Occipital lobe (tissue), 2 donors: ENCODE measurements around the gene ERC2. TPM values are rescaled to one million over a fixed set of nuclear protein-coding genes. Genes with fewer than 3 reads are reported as not detected.
A peak's percentile ranks its signal among the peaks of the same experiment; 100 is the strongest.

Experiments
- DNase-seq: peaks from one replicate; lab custom pipeline; 2025; lab: John Stamatoyannopoulos, UW
- total RNA-seq: library from RNA; depleted of rRNA; stranded (reverse); fragments of >200 nt; gene quantifications from one replicate; pipeline ENCODE4 v1.2.3, GENCODE V29; 2014

ERC2 gene
- total RNA-seq, 1 donor from 2014 or later: 59.7 TPM

DNA sequence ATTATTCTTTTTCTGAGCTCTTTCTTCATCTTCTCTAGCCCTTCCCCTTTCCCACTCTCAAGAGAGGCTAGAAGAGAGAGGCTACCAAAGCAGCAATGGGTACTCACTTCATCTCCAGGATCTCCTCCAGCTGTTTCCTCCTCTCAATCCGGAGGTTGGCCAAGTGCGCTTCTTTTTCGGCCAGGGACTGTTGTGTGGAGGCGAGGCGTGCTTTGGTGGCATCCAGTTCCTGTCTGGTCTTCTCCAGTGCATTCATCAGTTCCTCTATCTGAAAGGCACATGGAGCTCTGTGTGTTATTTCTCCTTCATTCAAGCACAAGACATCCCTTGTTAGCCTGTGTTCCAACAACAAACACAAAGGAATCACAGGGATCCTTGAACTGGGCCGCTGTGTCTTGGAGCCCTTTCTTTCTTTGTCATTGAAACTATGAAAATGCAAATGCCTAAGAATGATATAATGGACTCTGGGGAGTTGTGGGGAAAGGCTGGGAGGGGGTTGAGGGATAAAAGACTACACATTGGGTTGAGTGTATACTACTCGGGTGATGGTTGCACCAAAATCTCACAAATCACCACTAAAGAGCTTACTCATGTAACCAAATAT is 579.9 kb downstream of the ERC2 start:
- DNase-seq: no peak

GRCh38 chr3:55885721-55886120 is 582.5 kb downstream of the ERC2 start:
- DNase-seq: no peak

- DNase-seq: no peak
Observed at GRCh38 chr3:55884491-55885285, 583.6 kb downstream of the ERC2 start.

DNA sequence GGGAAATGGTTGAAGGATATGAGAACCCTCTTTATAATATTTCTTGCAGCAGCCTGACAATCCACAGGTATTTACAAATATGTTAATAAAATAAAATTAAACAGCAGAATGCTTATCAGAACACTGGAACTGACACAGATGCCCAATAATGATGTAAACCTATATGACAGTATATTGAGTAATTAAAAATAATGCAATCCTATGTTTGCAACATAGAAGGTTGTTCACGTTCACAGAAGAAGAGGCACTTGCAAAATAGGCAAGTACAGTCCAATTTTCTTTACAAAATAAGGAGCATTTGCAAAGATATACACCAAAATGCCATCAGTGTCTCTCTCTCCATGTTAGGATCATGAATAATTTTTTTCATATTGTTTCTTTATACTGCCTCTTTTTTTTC is 584.2 kb downstream of the ERC2 start:
- no peak for DNase-seq

DNA sequence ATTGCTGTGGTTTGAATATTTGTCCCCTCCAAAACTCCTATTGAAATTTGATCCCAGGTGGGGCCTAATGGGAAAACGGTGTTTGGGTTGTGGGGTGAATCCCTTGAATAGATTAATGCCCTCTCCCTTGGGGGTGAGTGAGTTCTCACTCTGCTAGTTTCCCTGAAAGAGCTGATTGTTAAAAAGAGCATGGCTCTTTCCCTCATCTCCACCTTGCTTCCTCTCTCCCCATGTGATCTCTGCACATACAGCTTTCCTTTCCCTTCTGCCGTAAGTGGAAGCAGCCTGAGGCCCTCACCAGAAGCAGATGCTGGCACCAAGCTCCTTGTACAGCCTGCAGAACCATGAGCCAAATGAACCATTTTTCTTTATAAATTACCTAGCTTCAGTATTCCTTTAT is 586.3 kb downstream of the ERC2 start:
- DNase-seq: no peak

DNA sequence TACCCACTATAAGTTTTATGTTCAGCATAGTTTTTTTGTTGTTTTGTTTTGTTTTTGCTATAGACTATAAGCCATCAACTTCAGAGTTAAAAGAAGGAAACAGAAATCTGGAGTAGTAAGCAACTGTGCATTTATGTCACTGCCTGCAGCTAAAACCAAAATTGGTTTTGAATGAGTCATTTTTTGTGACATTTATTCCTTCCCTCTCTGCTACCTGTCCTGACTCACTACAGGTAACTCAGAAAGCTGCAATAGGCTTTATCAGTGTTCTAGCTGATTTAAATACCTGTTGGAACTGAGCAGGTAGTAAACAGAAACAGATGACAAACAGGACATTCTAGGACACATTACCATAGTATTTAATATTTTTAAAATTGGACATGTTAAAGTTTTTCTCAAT is 587.9 kb downstream of the ERC2 start:
- DNase-seq: no peak

- no peak for DNase-seq
Observed at GRCh38 chr3:55879901-55880331, 588.4 kb downstream of the ERC2 start.

DNA sequence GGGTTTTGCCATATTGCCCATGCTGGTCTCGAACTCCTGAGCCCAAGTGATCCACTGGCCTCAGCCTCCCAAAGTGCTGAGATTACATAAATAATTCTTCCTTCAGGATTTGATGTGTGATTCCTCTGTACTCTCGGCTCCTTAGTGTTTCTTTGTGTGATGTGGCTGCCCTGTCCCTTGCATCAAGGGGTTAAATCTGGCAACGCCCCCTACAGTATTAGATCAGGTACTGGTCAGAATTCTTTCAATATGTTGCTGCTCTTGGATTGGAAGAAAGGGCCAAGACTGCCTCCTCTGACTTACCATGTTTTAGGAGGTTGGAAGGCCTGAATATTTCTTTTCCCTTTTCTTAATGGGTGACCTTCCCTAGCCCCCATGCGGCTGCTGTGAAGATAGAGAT is 590.6 kb downstream of the ERC2 start:
- DNase-seq: no peak

DNA sequence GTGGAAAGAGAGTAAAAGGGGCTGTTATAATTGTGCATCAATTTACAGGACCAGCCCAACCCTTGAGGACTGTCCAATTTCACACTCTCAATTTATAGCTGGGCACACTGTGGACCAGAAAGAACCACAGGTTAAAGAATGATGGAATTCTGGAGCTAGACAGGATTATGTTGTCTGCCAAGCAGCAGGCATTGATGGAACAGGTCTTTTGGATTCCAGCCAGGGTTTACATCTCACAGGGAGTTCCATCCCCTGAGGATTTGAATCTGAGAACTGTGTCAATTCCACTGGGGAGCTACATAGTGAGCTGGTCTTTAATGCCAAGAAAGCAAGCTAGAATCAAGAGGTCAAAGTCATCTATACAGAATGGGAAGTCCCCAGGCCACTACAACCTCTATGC is 591.7 kb downstream of the ERC2 start:
- DNase-seq: no peak

DNA sequence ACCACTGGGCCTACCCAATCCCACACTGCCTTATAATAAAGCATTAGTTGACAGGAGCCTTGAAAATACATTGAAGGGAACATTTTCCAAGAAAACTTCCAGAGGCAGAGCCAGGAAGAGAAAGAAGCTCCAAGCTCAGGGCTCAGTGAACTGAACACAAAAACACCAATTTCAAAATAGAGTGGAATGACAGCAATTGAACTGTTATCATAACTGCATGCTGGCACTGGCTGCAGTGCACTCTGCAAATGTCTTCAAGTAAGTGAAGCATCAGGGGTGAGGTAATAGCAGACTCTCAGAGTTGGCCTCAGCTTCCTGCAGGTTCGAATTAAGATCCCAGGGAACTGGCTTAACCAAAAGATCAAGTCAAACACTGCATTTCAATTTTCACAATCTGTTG is 593.2 kb downstream of the ERC2 start:
- no peak for DNase-seq

DNA sequence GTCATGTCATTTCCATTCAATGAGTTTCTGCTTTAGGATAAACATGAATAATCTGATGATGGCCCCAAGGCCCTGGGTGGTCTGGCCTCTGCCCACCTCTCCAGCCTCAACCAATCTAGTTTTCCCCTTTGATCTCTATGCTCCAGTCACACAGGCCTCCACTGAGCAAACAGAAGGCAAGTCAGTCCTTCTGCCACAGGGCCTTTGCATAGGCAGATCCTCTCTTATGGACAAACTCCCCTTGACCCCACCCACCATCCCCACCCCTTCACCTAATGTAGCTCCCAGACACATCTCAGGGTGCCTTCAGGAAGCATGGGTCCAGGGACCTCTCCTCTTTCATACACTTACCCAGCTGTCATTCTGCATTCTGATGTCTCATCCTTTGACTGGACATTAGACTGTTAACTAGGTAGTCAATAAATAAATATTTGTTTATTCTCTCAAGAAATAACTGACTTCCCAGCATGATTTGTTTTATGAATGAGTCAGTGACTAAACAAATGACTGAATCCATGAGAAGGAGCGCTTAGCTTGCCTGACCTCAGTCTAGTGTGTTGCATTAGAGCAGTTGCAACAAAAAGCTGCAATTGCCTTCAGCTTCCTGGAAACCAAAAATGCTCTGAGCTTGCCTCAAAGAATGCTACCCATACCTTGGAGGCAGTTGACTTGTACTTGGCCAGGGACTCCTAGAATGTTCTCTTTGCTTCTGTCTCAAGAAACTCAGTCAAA is 594.6 kb downstream of the ERC2 start:
- no peak for DNase-seq

- DNase-seq: no peak
Observed at GRCh38 chr3:55870594-55870993, 597.7 kb downstream of the ERC2 start.

DNA sequence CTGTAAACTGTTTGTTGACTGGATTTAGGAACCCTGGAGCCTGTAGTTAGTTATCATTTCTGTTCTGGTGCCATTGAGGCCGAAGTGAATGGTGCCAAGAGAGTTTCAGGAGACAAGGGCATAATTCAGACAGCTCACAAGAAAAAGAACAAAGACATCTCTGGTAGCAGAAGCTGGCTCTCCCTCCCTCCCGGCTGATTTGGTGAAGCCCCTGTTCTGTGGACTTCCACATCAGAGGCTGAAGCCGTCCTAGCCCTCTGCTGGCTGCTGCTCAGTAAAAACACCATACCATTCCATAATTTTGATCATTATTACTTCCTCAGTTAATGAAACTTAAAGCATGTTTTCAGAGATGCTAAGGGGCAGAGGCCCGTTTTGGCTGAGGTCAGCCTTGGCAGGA is 599.9 kb downstream of the ERC2 start:
- peak; percentile 9 for DNase-seq

- no peak for DNase-seq
Observed at GRCh38 chr3:55863028-55863427, 605.2 kb downstream of the ERC2 start.

DNA sequence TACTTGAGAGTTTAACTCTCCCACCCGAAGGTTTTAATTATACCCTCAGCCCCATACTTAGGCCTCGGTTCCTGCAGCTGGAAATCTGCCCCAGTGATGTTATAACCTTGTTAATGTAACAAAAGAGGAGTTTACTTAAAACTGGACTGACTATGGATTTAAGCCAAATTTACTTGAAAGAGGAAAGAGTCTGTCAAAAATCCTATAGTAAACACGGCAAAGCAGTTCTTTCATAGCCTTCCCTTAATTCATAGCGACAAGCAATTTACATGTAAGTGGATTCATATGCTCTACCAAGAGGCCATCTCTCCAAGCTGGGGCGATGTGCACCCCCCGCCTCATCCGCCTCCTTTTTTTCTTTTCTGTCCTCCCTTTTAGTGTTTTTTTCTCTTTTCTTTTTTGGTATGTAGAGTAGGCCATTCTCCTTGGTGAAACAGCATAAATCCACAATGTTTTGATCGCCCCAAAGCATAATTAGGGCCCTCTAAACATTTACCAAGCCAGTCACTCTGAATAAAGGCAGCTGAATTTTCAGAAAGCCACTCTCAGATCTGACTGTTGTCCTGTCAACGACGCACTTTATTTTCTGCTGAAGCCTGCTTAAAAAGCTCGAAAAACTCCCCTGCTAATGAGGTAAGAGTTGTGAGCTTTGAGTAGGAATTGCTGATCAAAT is 608.1 kb downstream of the ERC2 start:
- no peak for DNase-seq

DNA sequence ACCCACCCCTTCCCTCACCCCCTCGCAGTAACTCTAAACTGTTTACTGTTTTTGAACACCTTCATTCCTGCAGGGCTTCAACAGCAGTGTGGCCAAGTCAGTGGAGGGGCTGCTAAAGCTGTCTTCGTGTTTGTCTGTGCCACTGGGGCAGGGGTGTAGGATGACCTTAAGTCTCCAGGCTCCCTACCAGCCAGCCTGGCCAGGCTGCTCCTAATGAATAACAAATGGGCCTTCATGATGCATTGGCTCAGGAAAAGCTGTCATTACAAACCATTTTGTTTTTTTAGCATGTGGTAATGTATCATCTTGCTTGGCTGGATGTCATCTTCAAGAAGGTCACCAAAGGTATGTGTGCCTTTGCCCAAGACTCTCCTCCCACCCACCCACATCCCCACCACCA is 609.0 kb downstream of the ERC2 start:
- no peak for DNase-seq

GRCh38 chr3:55858727-55859126 is 609.5 kb downstream of the ERC2 start:
- no peak for DNase-seq

- DNase-seq: no peak
Observed at GRCh38 chr3:55858302-55858701, 610.0 kb downstream of the ERC2 start.

DNA sequence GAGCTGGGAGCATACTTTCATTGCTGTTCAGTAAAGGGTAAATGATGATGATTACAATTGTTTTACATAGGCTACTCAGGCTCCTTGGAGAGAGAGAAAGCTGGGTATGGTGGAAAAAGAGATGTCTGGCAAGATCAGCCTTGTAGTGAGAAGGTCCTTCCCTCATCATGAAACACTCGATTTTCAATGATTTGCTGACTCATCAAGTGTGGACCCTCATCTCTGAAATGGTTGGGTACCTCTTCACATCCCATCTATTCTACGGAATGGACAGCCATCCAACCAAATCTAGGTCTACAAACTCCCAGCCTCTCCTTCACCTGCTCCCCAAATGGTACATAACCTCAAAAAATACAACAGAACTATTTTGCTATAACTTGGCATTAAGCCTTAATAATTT is 610.6 kb downstream of the ERC2 start:
- no peak for DNase-seq

DNA sequence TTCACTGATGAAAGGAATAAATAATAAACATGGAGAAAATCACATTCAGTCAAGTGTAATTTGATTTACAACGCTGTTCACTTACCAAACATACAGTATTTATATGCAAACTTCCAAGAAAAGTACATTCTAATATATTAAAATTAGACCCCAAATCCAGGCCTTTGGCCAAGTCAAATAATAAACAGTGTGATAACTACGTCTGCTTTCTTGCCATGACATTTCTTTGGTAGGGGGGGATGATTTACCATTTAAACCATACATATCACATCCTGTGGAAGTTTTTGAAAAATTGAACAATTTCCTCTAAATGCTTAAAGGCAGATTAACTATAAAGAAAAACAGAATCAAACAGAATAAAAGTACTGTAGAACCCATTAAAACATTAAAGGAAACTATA is 613.0 kb downstream of the ERC2 start:
- DNase-seq: no peak

GRCh38 chr3:55854494-55854893 is 613.8 kb downstream of the ERC2 start:
- DNase-seq: no peak

DNA sequence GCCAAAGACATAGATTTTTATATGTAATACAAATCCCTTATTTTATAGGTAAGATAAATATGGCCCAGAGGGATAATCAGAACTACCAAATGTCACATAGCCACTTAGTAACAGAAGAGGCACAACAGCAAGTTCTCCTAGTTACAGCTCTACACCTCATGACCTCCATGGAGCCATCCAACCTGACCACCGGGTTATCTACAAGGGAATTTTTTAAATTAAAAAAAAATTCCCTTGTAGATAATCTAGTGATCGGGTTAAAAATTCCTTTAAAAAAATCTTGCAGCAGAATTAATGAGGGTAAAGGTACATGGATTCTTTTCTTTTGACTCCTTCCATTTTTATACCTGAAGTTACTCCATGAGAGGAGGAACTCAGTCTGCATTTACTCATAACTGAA is 615.9 kb downstream of the ERC2 start:
- no peak for DNase-seq
